ENCODE measurements around the gene FAAP20. TPM values are rescaled to one million over a fixed set of nuclear protein-coding genes. Genes with fewer than 3 reads are reported as not detected.

Gene FAAP20
- total and polyA plus RNA-seq, 10 of the 15 experiments (the other 5 are each of a cell fraction or from before 2014, with no cell fraction given) = 0.79 to 91.8 (median 20.9) TPM

GRCh38 chr1:2227346-2228156 lies 33.0 kb upstream of the FAAP20 start (continued):
- TF ChIP-seq TBL1XR1 (IDR thresholded peaks at IDR 0.05; ENCODE audit: low read depth, low read length) = no peak
- TF ChIP-seq FOXK2 (IDR thresholded peaks at IDR 0.05) = no peak
- TF ChIP-seq ATF7 (IDR thresholded peaks at IDR 0.05; ENCODE audit: low read depth) = no peak
- TF ChIP-seq USF1 (IDR thresholded peaks at IDR 0.05; ENCODE audit: borderline replicate concordance, extremely low read length, insufficient read depth, low read depth, low read length) = no peak
- peak; percentile 78 for TF ChIP-seq BACH1 (IDR thresholded peaks at IDR 0.05; ENCODE audit: borderline replicate concordance)
- TF ChIP-seq, protein P1, sequence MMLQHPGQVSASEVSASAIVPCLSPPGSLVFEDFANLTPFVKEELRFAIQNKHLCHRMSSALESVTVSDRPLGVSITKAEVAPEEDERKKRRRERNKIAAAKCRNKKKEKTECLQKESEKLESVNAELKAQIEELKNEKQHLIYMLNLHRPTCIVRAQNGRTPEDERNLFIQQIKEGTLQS (IDR thresholded peaks at IDR 0.05; ENCODE audit: borderline replicate concordance, extremely low read depth, low read depth, low read length) = no peak
- TF ChIP-seq, protein P2, sequence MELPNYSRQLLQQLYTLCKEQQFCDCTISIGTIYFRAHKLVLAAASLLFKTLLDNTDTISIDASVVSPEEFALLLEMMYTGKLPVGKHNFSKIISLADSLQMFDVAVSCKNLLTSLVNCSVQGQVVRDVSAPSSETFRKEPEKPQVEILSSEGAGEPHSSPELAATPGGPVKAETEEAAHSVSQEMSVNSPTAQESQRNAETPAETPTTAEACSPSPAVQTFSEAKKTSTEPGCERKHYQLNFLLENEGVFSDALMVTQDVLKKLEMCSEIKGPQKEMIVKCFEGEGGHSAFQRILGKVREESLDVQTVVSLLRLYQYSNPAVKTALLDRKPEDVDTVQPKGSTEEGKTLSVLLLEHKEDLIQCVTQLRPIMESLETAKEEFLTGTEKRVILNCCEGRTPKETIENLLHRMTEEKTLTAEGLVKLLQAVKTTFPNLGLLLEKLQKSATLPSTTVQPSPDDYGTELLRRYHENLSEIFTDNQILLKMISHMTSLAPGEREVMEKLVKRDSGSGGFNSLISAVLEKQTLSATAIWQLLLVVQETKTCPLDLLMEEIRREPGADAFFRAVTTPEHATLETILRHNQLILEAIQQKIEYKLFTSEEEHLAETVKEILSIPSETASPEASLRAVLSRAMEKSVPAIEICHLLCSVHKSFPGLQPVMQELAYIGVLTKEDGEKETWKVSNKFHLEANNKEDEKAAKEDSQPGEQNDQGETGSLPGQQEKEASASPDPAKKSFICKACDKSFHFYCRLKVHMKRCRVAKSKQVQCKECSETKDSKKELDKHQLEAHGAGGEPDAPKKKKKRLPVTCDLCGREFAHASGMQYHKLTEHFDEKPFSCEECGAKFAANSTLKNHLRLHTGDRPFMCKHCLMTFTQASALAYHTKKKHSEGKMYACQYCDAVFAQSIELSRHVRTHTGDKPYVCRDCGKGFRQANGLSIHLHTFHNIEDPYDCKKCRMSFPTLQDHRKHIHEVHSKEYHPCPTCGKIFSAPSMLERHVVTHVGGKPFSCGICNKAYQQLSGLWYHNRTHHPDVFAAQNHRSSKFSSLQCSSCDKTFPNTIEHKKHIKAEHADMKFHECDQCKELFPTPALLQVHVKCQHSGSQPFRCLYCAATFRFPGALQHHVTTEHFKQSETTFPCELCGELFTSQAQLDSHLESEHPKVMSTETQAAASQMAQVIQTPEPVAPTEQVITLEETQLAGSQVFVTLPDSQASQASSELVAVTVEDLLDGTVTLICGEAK (IDR thresholded peaks at IDR 0.05; ENCODE audit: borderline replicate concordance) = no peak
- TF ChIP-seq, protein P3, sequence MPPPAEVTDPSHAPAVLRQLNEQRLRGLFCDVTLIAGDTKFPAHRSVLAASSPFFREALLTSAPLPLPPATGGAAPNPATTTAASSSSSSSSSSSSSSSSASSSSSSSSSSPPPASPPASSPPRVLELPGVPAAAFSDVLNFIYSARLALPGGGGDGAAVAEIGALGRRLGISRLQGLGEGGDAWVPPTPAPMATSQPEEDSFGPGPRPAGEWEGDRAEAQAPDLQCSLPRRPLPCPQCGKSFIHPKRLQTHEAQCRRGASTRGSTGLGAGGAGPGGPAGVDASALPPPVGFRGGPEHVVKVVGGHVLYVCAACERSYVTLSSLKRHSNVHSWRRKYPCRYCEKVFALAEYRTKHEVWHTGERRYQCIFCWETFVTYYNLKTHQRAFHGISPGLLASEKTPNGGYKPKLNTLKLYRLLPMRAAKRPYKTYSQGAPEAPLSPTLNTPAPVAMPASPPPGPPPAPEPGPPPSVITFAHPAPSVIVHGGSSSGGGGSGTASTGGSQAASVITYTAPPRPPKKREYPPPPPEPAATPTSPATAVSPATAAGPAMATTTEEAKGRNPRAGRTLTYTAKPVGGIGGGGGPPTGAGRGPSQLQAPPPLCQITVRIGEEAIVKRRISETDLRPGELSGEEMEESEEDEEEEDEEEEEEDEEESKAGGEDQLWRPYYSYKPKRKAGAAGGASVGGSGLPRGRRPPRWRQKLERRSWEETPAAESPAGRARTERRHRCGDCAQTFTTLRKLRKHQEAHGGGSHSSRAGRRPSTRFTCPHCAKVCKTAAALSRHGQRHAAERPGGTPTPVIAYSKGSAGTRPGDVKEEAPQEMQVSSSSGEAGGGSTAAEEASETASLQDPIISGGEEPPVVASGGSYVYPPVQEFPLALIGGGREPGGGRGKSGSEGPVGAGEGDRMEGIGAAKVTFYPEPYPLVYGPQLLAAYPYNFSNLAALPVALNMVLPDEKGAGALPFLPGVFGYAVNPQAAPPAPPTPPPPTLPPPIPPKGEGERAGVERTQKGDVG (CRISPR knock-in tag; IDR thresholded peaks at IDR 0.05) = no peak
- TF ChIP-seq, protein P4, sequence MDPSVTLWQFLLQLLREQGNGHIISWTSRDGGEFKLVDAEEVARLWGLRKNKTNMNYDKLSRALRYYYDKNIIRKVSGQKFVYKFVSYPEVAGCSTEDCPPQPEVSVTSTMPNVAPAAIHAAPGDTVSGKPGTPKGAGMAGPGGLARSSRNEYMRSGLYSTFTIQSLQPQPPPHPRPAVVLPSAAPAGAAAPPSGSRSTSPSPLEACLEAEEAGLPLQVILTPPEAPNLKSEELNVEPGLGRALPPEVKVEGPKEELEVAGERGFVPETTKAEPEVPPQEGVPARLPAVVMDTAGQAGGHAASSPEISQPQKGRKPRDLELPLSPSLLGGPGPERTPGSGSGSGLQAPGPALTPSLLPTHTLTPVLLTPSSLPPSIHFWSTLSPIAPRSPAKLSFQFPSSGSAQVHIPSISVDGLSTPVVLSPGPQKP (IDR thresholded peaks at IDR 0.05; ENCODE audit: low read depth, low read length) = no peak
- no peak for TF ChIP-seq FOXM1 (IDR thresholded peaks at IDR 0.05; ENCODE audit: low read depth, low read length)
- peak; percentile 62 for TF ChIP-seq NR2F1 (conservative IDR thresholded peaks at IDR 0.05)
- no peak for TF ChIP-seq MEF2B (IDR thresholded peaks at IDR 0.05; ENCODE audit: partially characterized antibody, poor library complexity, severe bottlenecking)
- TF ChIP-seq SMC3 (IDR thresholded peaks at IDR 0.05; ENCODE audit: borderline replicate concordance, low read length) = no peak
- peak in 1 of 3 experiments; percentile 16; a peak in 1 of 6 replicates for TF ChIP-seq CTCF (IDR thresholded peaks at IDR 0.05 in 2 of 3, conservative IDR thresholded peaks at IDR 0.05 in 1 of 3; ENCODE audit: control insufficient read depth in 2 of 3, extremely low read depth in 1 of 3, insufficient read depth in 1 of 3, low read depth in 3 of 3, low read length in 3 of 3)
- no peak for TF ChIP-seq EZH2 (IDR thresholded peaks at IDR 0.05; ENCODE audit: borderline replicate concordance, control insufficient read depth, low read depth, low read length)

Measured in GM12878 (cell line).